Natural killer cell (primary cell): Measurements from ENCODE around the gene WDR59. TPM values are rescaled to one million over a fixed set of nuclear protein-coding genes. Genes with fewer than 3 reads are reported as not detected.

ENCODE experiments used
- ATAC-seq, 3 donors: fragments of 150-1000 bp in 2 of 3; fragments of 200-7000 bp in 1 of 3; cut with Tn5 transposase; 1 replicate in 1 of 3; 2 replicates in 2 of 3; pipeline ENCODE4 v1.10.0; 2021; ENCODE audit warnings: mild to moderate bottlenecking in 2 of 3, moderate library complexity in 2 of 3
- DNase-seq, 2 donors: peaks; one replicate each; pipeline versions ENCODE4 v3.0.0 to v3.0.0-alpha.2; 2013 to 2021; ENCODE audit warnings: mixed read lengths in 1 of 2
- H3K27ac ChIP-seq: one replicate; pipeline ENCODE4 v1.5.1; 2013; ENCODE audit warnings: mild to moderate bottlenecking, low read length
- H3K27me3 ChIP-seq: one replicate; pipeline ENCODE4 v1.6.1; 2013; ENCODE audit warnings: low read length; ENCODE audit not compliant: control insufficient read depth, insufficient read depth
- H3K36me3 ChIP-seq: one replicate; pipeline ENCODE4 v1.6.1; 2013; ENCODE audit warnings: low read length; ENCODE audit not compliant: control insufficient read depth, insufficient read depth
- H3K4me1 ChIP-seq: one replicate; pipeline ENCODE4 v1.6.1; 2013; ENCODE audit warnings: low read length; ENCODE audit not compliant: control insufficient read depth, insufficient read depth
- H3K4me3 ChIP-seq: one replicate; pipeline ENCODE4 v1.5.1; 2013; ENCODE audit warnings: low read length
- H3K9me3 ChIP-seq: one replicate; pipeline ENCODE4 v1.6.1; 2013; ENCODE audit warnings: low read length; ENCODE audit not compliant: control insufficient read depth, insufficient read depth
- H3K27ac Mint-ChIP-seq, 2 donors: one replicate each; pipeline ENCODE4 v1.8.0; 2022; ENCODE audit warnings: mild to moderate bottlenecking in 2 of 2, mixed read lengths in 2 of 2, moderate library complexity in 1 of 2
- H3K27me3 Mint-ChIP-seq, 2 donors: one replicate each; pipeline ENCODE4 v1.8.0; 2022; ENCODE audit warnings: low read depth in 2 of 2, mixed read lengths in 2 of 2
- H3K36me3 Mint-ChIP-seq: one replicate; pipeline ENCODE4 v1.8.0; 2022; ENCODE audit warnings: mixed read lengths
- H3K4me1 Mint-ChIP-seq, 2 donors: one replicate each; pipeline ENCODE4 v1.8.0; 2022; ENCODE audit warnings: mixed read lengths in 2 of 2
- H3K4me3 Mint-ChIP-seq: one replicate; pipeline ENCODE4 v1.8.0; 2022; ENCODE audit warnings: mild to moderate bottlenecking, moderate library complexity, mixed read lengths
- H3K9me3 Mint-ChIP-seq, 2 donors: one replicate each; pipeline ENCODE4 v1.8.0; 2022; ENCODE audit warnings: mixed read lengths in 2 of 2
- CTCF ChIP-seq: fragments of 200-600 bp; IDR thresholded peaks from one replicate; pipeline ENCODE4 v1.8.0; 2022; ENCODE audit warnings: antibody characterized with exemption
- WGBS: methylation state at CpG from one replicate; pipeline ENCODE4 v1.1.7; 2013; ENCODE audit warnings: missing lambda C conversion rate; ENCODE audit not compliant: insufficient coverage; 5-methylcytosine and 5-hydroxymethylcytosine counted together
- intact Hi-C: fragments of 100-400 bp; cut with micrococcal nuclease; formaldehyde crosslinking; loops from one replicate; pipeline ENCODE4 v1.14.2; 2022
- total RNA-seq, 4 donors: library from RNA; stranded (reverse); fragments of 120-200 nt in 1 of 4; gene quantifications; one replicate each; pipeline versions ENCODE4 v1.2.3 to v1.2.4, GENCODE V29; 2013 to 2022

The WDR59 gene
- total RNA-seq, 3 donors from 2014 or later (not counting 1 experiment from before 2014, with no cell fraction given): 60.5 to 83.7 (median 73.2) TPM

GRCh38 chr16:74872302-74872701, 112.6 kb downstream of the WDR59 start:
- WGBS: 94% methylated on average over 2 of the region's 2 CpGs

GRCh38 chr16:74871608-74872007, 113.3 kb downstream of the WDR59 start:
- Mint-ChIP-seq H3K27ac (no peak overlapping the region), H3K9me3 (no peaks in the 10 kb centered on the region), H3K27me3 (no peaks in the 10 kb centered on the region), H3K4me3 (no peak overlapping the region), H3K36me3 (peaks cover 11% of the 10 kb centered on the region), H3K4me1 (no peaks in the 10 kb centered on the region)
- Histone ChIP-seq H3K36me3 (peaks cover 7% of the 10 kb centered on the region), H3K4me3 (no peak overlapping the region), H3K9me3 (no peaks in the 10 kb centered on the region), H3K27me3 (no peaks in the 10 kb centered on the region), H3K27ac (no peak overlapping the region), H3K4me1 (peaks cover 3% of the 10 kb centered on the region)
- TF ChIP-seq CTCF: no peak
- no peak for DNase-seq
- no peak for ATAC-seq
- intact Hi-C loops: no loop called here
- 92% methylated on average over 5 of the region's 5 CpGs for WGBS

More at GRCh38 chr16:74872302-74872701, 112.6 kb downstream of the WDR59 start:
- H3K27me3 ChIP-seq: no peaks in the 10 kb centered on the region
- TF ChIP-seq CTCF: no peak
- H3K4me3 Mint-ChIP-seq: no peak overlapping the region
- H3K27ac Mint-ChIP-seq: no peak overlapping the region
- H3K27ac ChIP-seq: no peak overlapping the region
- no peaks in the 10 kb centered on the region for H3K9me3 ChIP-seq
- H3K4me1 ChIP-seq: peaks cover 3% of the 10 kb centered on the region
- peaks cover 8% of the 10 kb centered on the region for H3K36me3 ChIP-seq
- intact Hi-C loops: no loop called here
- no peaks in the 10 kb centered on the region for H3K27me3 Mint-ChIP-seq
- no peak for DNase-seq
- peaks cover 14% of the 10 kb centered on the region for H3K36me3 Mint-ChIP-seq
- no peak for ATAC-seq
- H3K4me3 ChIP-seq: no peak overlapping the region
- H3K4me1 Mint-ChIP-seq: no peaks in the 10 kb centered on the region
- no peaks in the 10 kb centered on the region for H3K9me3 Mint-ChIP-seq

DNA sequence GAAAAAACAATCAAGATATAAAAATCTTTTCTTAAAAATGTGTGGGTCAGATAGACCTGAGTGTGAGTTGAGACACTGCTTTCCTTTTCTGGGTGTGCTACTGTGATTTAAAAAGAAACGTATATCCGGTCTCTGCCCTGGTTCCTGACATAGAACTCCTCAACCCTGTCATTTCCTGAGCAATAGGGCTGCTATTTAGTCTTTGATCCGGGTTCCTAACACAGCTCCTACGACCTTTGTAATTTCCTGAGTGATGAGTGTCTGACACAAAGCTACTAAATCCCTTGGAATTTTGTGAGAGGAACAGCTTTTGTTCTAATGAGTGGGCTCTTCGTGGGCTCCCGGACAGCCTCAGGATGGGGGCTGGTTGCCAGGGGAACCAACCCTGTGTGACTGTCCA, 116.4 kb downstream of the WDR59 start:
- H3K27me3 ChIP-seq: no peaks in the 10 kb centered on the region
- Mint-ChIP-seq H3K4me3 (no peak overlapping the region), H3K27ac (peak overlapping the region in 1 of 2 donors; percentile 31), H3K4me1 (no peaks in the 10 kb centered on the region), H3K36me3 (no peaks in the 10 kb centered on the region), H3K9me3 (no peaks in the 10 kb centered on the region), H3K27me3 (peaks cover 0 to 2% of the 10 kb centered on the region in 2 donors)
- peak in 1 of 3 donors; percentile 52 for ATAC-seq
- no peaks in the 10 kb centered on the region for H3K36me3 ChIP-seq
- no peaks in the 10 kb centered on the region for H3K9me3 ChIP-seq
- peaks cover 3% of the 10 kb centered on the region for H3K4me1 ChIP-seq
- DNase-seq: peak in 1 of 2 donors; percentile 63
- 33% methylated on average over 6 of the region's 6 CpGs for WGBS
- no peak overlapping the region for H3K4me3 ChIP-seq
- intact Hi-C loops: no loop called here
- no peak for TF ChIP-seq CTCF
- no peak overlapping the region for H3K27ac ChIP-seq

- no peak overlapping the region for H3K4me3 ChIP-seq
- DNase-seq: no peak
- no peaks in the 10 kb centered on the region for H3K9me3 Mint-ChIP-seq
- no peak overlapping the region for H3K27ac ChIP-seq
- H3K36me3 Mint-ChIP-seq: no peaks in the 10 kb centered on the region
- H3K27me3 ChIP-seq: no peaks in the 10 kb centered on the region
- no peaks in the 10 kb centered on the region for H3K9me3 ChIP-seq
- peaks cover 3% of the 10 kb centered on the region for H3K4me1 ChIP-seq
- H3K4me1 Mint-ChIP-seq: no peaks in the 10 kb centered on the region
- H3K27ac Mint-ChIP-seq: no peak overlapping the region
- TF ChIP-seq CTCF: no peak
- intact Hi-C loops: no loop called here
- H3K27me3 Mint-ChIP-seq: peaks cover 0 to 2% of the 10 kb centered on the region in 2 donors
- WGBS: 93% methylated on average over 4 of the region's 5 CpGs
- H3K36me3 ChIP-seq: no peaks in the 10 kb centered on the region
- no peak for ATAC-seq
- H3K4me3 Mint-ChIP-seq: no peak overlapping the region
These were observed 116.9 kb downstream of the WDR59 start for GRCh38 chr16:74868035-74868434.
